Nephron (organoid): ENCODE measurements around the gene OR2AT4.

ENCODE experiments used
- H3K27ac Mint-ChIP-seq, 3 experiments: 2 replicates each; pipeline ENCODE4 v1.8.0; 2020; ENCODE audit warnings: mixed read lengths in 3 of 3, mild to moderate bottlenecking in 2 of 3, moderate library complexity in 1 of 3
- H3K27me3 Mint-ChIP-seq: 2 replicates; pipeline ENCODE4 v1.8.0; 2021; ENCODE audit warnings: low read depth, mild to moderate bottlenecking, moderate library complexity, mixed read lengths
- H3K36me3 Mint-ChIP-seq: 2 replicates; pipeline ENCODE4 v1.8.0; 2020; ENCODE audit warnings: low read depth, mixed read lengths
- H3K4me1 Mint-ChIP-seq: 2 replicates; pipeline ENCODE4 v1.8.0; 2020; ENCODE audit warnings: mixed read lengths
- H3K4me3 Mint-ChIP-seq, 3 experiments: 2 replicates each; pipeline ENCODE4 v1.8.0; 2020; ENCODE audit warnings: mild to moderate bottlenecking in 3 of 3, mixed read lengths in 3 of 3, moderate library complexity in 2 of 3
- H3K9me3 Mint-ChIP-seq: 2 replicates; pipeline ENCODE4 v1.8.0; 2020; ENCODE audit warnings: mixed read lengths
- CTCF ChIP-seq, 3 experiments: fragments of 200-600 bp; sonication (generic); IDR thresholded peaks; one replicate each; pipeline ENCODE4 v1.5.0; 2021; ENCODE audit warnings: antibody characterized with exemption in 3 of 3; ENCODE audit not compliant: unreplicated experiment in 3 of 3

OR2AT4 gene

GRCh38 chr11:75078233-75078632, 18.4 kb downstream of the OR2AT4 start:
- Mint-ChIP-seq H3K9me3 (no peaks in the 10 kb centered on the region), H3K27me3 (peaks cover 26% of the 10 kb centered on the region), H3K4me3 (no peak overlapping the region), H3K27ac (no peak overlapping the region), H3K4me1 (no peaks in the 10 kb centered on the region), H3K36me3 (no peaks in the 10 kb centered on the region)
- TF ChIP-seq CTCF (IDR thresholded peaks at IDR 0.05; ENCODE audit: unreplicated experiment in 3 of 3), result no peak

- no peaks in the 10 kb centered on the region for H3K36me3 Mint-ChIP-seq
- no peak overlapping the region for H3K4me3 Mint-ChIP-seq
- H3K27me3 Mint-ChIP-seq, result peaks cover 35% of the 10 kb centered on the region
- H3K9me3 Mint-ChIP-seq, result no peaks in the 10 kb centered on the region
- TF ChIP-seq CTCF (IDR thresholded peaks at IDR 0.05; ENCODE audit: unreplicated experiment in 3 of 3), result no peak
- H3K27ac Mint-ChIP-seq, result no peak overlapping the region
- no peaks in the 10 kb centered on the region for H3K4me1 Mint-ChIP-seq
Measured at GRCh38 chr11:75077316-75077715, 19.4 kb downstream of the OR2AT4 start.

GRCh38 chr11:75076671-75077070, 20.0 kb downstream of the OR2AT4 start:
- no peak overlapping the region for H3K27ac Mint-ChIP-seq
- no peak overlapping the region for H3K4me3 Mint-ChIP-seq
- H3K9me3 Mint-ChIP-seq, result no peaks in the 10 kb centered on the region
- H3K36me3 Mint-ChIP-seq, result no peaks in the 10 kb centered on the region
- H3K4me1 Mint-ChIP-seq, result no peaks in the 10 kb centered on the region
- no peak for TF ChIP-seq CTCF (IDR thresholded peaks at IDR 0.05; ENCODE audit: unreplicated experiment in 3 of 3)
- peaks cover 36% of the 10 kb centered on the region for H3K27me3 Mint-ChIP-seq

- no peak overlapping the region for H3K4me3 Mint-ChIP-seq
- no peaks in the 10 kb centered on the region for H3K9me3 Mint-ChIP-seq
- TF ChIP-seq CTCF (IDR thresholded peaks at IDR 0.05; ENCODE audit: unreplicated experiment in 3 of 3), result no peak
- no peaks in the 10 kb centered on the region for H3K4me1 Mint-ChIP-seq
- no peak overlapping the region for H3K27ac Mint-ChIP-seq
- peaks cover 35% of the 10 kb centered on the region for H3K27me3 Mint-ChIP-seq
- no peaks in the 10 kb centered on the region for H3K36me3 Mint-ChIP-seq
Measured at GRCh38 chr11:75073459-75074190, 23.1 kb downstream of the OR2AT4 start.

- Mint-ChIP-seq H3K9me3 (no peaks in the 10 kb centered on the region), H3K27me3 (peaks cover 31% of the 10 kb centered on the region), H3K36me3 (no peaks in the 10 kb centered on the region), H3K27ac (peak overlapping the region in 2 of 3 experiments; percentile 49 to 68), H3K4me1 (no peaks in the 10 kb centered on the region), H3K4me3 (no peak overlapping the region)
- no peak for TF ChIP-seq CTCF (IDR thresholded peaks at IDR 0.05; ENCODE audit: unreplicated experiment in 3 of 3)
Measured at GRCh38 chr11:75072582-75072981, 24.1 kb downstream of the OR2AT4 start.

- no peak for TF ChIP-seq CTCF (IDR thresholded peaks at IDR 0.05; ENCODE audit: unreplicated experiment in 3 of 3)
- Mint-ChIP-seq H3K27me3 (peaks cover 24% of the 10 kb centered on the region), H3K36me3 (no peaks in the 10 kb centered on the region), H3K4me3 (no peak overlapping the region), H3K27ac (no peak overlapping the region), H3K9me3 (no peaks in the 10 kb centered on the region), H3K4me1 (no peaks in the 10 kb centered on the region)
Measured at GRCh38 chr11:75069473-75069872, 27.2 kb downstream of the OR2AT4 start.
